Nephron progenitor cell (in vitro differentiated cells): ENCODE results near the gene CC2D1B.

Experiments
- DNase-seq: peaks from one replicate; pipeline ENCODE4 v3.0.0; 2021
- H3K27ac Mint-ChIP-seq: 2 replicates; pipeline ENCODE4 v1.8.0; 2021; ENCODE audit warnings: mild to moderate bottlenecking, moderate library complexity, mixed read lengths
- H3K27me3 Mint-ChIP-seq: 2 replicates; pipeline ENCODE4 v1.8.0; 2021; ENCODE audit warnings: mild to moderate bottlenecking, low read depth, mixed read lengths; ENCODE audit not compliant: poor library complexity
- H3K36me3 Mint-ChIP-seq: 2 replicates; pipeline ENCODE4 v1.8.0; 2021; ENCODE audit warnings: low read depth, mixed read lengths
- H3K4me1 Mint-ChIP-seq: 2 replicates; pipeline ENCODE4 v1.8.0; 2021; ENCODE audit warnings: mixed read lengths
- H3K4me3 Mint-ChIP-seq: 2 replicates; pipeline ENCODE4 v1.8.0; 2021; ENCODE audit warnings: mild to moderate bottlenecking, moderate library complexity, mixed read lengths
- H3K9me3 Mint-ChIP-seq: 2 replicates; pipeline ENCODE4 v1.8.0; 2021; ENCODE audit warnings: mild to moderate bottlenecking, moderate library complexity, mixed read lengths
- TF ChIP-seq, protein P1 (sequence below): fragments of 200-600 bp; sonication (generic); IDR thresholded peaks from 2 replicates; pipeline ENCODE4 v1.5.0; 2021; ENCODE audit warnings: antibody characterized with exemption

CC2D1B gene

GRCh38 chr1:52365746-52366516 lies at the start of gene CC2D1B:
TSS of gene CC2D1B (minus strand) at chr1:52366205. CDS start at chr1:52364620, 1,585 bp downstream.
- H3K36me3 Mint-ChIP-seq = peaks cover 22% of the 10 kb centered on the region
- TF ChIP-seq, protein P1, sequence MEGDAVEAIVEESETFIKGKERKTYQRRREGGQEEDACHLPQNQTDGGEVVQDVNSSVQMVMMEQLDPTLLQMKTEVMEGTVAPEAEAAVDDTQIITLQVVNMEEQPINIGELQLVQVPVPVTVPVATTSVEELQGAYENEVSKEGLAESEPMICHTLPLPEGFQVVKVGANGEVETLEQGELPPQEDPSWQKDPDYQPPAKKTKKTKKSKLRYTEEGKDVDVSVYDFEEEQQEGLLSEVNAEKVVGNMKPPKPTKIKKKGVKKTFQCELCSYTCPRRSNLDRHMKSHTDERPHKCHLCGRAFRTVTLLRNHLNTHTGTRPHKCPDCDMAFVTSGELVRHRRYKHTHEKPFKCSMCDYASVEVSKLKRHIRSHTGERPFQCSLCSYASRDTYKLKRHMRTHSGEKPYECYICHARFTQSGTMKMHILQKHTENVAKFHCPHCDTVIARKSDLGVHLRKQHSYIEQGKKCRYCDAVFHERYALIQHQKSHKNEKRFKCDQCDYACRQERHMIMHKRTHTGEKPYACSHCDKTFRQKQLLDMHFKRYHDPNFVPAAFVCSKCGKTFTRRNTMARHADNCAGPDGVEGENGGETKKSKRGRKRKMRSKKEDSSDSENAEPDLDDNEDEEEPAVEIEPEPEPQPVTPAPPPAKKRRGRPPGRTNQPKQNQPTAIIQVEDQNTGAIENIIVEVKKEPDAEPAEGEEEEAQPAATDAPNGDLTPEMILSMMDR = no peak
- peak within 1 kb of the TSS; percentile 94 for H3K4me3 Mint-ChIP-seq

DNA sequence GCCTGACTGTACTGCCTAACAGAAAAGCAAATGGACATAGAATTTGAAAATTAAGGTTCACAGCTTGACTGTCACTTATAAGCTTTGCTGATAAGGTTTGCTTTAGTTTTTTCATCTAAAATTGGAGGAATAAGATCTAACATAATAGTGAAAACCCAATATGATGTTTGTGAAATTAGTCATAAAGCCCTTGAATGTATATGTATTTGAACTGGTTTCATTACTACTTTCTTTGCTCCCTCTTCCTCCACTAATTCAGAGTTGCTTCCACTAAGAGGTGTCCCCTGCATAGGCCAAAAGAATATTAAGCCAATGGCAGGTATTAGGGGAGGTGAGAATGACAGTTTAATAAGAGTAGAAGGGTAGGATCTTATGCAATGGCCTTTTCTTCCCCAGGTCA lies 48.9 kb upstream of the CC2D1B start:
- H3K27me3 Mint-ChIP-seq = no peaks in the 10 kb centered on the region
- H3K4me3 Mint-ChIP-seq = no peak overlapping the region
- H3K9me3 Mint-ChIP-seq = no peaks in the 10 kb centered on the region
- no peaks in the 10 kb centered on the region for H3K4me1 Mint-ChIP-seq
- DNase-seq = no peak
- TF ChIP-seq, protein P1 = no peak
- no peak overlapping the region for H3K27ac Mint-ChIP-seq
- peaks cover 70% of the 10 kb centered on the region for H3K36me3 Mint-ChIP-seq

More at GRCh38 chr1:52365746-52366516, at the start of gene CC2D1B:
- H3K27ac Mint-ChIP-seq = peak within 1 kb of the TSS; percentile 96
- peaks cover 43% of the 10 kb centered on the region for H3K4me1 Mint-ChIP-seq
- DNase-seq = peak; percentile 100
- no peaks in the 10 kb centered on the region for H3K9me3 Mint-ChIP-seq
- peaks cover 10% of the 10 kb centered on the region for H3K27me3 Mint-ChIP-seq

- Mint-ChIP-seq H3K4me1 (no peaks in the 10 kb centered on the region), H3K36me3 (peaks cover 68% of the 10 kb centered on the region), H3K27ac (no peak overlapping the region), H3K9me3 (no peaks in the 10 kb centered on the region), H3K27me3 (no peaks in the 10 kb centered on the region), H3K4me3 (no peak overlapping the region)
- DNase-seq = no peak
- TF ChIP-seq, protein P1 = no peak
These were observed 47.5 kb upstream of the CC2D1B start for GRCh38 chr1:52413410-52413989.

DNA sequence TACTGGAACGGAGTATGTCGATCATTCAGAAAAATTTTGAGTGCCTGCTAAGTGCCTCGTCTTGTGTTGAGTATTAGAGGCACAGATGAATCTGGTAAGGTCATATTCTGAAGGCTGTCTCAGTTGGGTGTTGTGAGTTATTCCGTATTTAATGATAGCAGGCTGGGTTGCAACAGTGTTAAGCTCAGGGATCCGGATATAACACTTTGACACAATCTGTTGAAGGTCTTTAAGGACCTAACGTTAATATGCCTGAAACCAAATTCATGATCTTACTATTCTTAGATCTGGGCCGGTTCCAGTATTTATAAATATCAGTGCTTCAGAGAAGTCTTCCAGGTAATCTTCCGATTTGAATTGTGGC lies 39.0 kb upstream of the CC2D1B start:
- TF ChIP-seq, protein P1 = no peak
- no peak for DNase-seq
- H3K4me1 Mint-ChIP-seq = peaks cover 41% of the 10 kb centered on the region
- H3K36me3 Mint-ChIP-seq = peaks cover 47% of the 10 kb centered on the region
- peak overlapping the region; percentile 99 for H3K4me3 Mint-ChIP-seq
- no peaks in the 10 kb centered on the region for H3K27me3 Mint-ChIP-seq
- H3K9me3 Mint-ChIP-seq = no peaks in the 10 kb centered on the region
- H3K27ac Mint-ChIP-seq = peak overlapping the region; percentile 99

DNA sequence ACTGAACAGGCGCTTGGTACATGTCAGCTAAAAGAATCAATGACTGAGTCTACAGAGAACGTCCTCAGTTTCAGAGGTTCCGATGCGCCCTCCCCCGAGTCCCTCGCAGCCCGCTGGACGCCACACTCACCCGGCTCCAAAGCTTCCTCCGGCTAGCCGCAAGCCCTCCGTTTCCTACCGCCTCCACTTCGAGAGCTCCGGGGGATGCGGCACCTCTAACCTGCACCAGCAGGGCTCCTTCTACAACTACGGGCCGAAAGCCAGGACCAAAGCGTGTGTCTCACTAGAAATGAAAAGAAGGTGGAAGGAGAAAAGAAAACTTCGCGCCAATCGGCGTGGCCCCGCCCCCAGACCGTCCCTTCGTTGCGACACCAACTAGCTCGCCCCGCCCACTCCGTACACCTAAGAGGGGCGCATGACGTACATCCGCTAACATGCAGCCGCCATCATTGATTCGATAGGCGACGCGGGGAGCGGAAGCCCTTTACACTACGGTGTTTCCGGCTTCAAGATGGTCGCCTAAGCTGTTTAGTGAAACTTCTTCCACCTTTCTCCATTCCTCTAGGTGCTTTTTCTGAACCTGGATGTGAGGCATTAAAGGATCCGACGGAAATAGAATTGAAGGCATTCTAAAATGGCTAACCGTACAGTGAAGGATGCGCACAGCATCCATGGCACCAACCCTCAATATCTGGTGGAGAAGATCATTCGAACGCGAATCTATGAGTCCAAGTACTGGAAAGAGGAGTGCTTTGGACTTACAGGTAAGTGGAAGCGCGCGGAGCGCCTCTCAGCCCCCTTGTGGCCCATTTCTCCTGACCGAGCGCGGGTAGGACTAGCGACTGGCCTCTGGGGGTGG lies 38.3 kb upstream of the CC2D1B start, which contains the start of the genes ORC1 and PRPF38A:
TSS of gene ORC1 (minus strand) at position 308 of the 859 bp plus-strand sequence. CDS start 2,200 bp downstream, outside the sequence.
TSS of gene PRPF38A (plus strand) at position 487 of the 859 bp plus-strand sequence. CDS start at position 635, 148 bp downstream.
- H3K27ac Mint-ChIP-seq = peak within 1 kb of the TSS; percentile 99
- no peaks in the 10 kb centered on the region for H3K9me3 Mint-ChIP-seq
- H3K36me3 Mint-ChIP-seq = peaks cover 51% of the 10 kb centered on the region
- H3K27me3 Mint-ChIP-seq = no peaks in the 10 kb centered on the region
- peak; percentile 99 for DNase-seq
- H3K4me1 Mint-ChIP-seq = peaks cover 41% of the 10 kb centered on the region
- TF ChIP-seq, protein P1 = peak; percentile 37
- H3K4me3 Mint-ChIP-seq = peak within 1 kb of the TSS; percentile 99
